GM23338 (cell line): ENCODE measurements around the gene RTEL1. TPM values are rescaled to one million over a fixed set of nuclear protein-coding genes. Genes with fewer than 3 reads are reported as not detected.
"Not testable (repeated sequence)": the region's sequence is repeated elsewhere in the genome, so short reads cannot be mapped to it uniquely, and the experiment has no call there.

ENCODE experiments used
- ATAC-seq: fragments of 200-7000 bp; cut with Tn5 transposase; 3 replicates; pipeline ENCODE4 v1.9.1; 2020
- DNase-seq: peaks from one replicate; pipeline ENCODE4 v3.0.0-alpha.2; 2015; ENCODE audit warnings: low spot score
- H2AFZ ChIP-seq: fragments of 200-600 bp; sonication (generic); 2 replicates; pipeline ENCODE4 v1.8.0; 2016; ENCODE audit warnings: antibody characterized with exemption, mild to moderate bottlenecking, moderate library complexity
- H3F3A ChIP-seq: fragments of 200-600 bp; sonication (generic); replicated peaks from 2 replicates; pipeline ENCODE4 v1.8.0; 2017; ENCODE audit warnings: antibody characterized with exemption, mixed run types, low read depth
- H3K27ac ChIP-seq: fragments of 200-600 bp; sonication (generic); 2 replicates; pipeline ENCODE4 v1.6.1; 2016; ENCODE audit warnings: low read depth
- H3K27me3 ChIP-seq: fragments of 200-600 bp; sonication (generic); 2 replicates; pipeline ENCODE4 v1.8.0; 2016; ENCODE audit warnings: mild to moderate bottlenecking, mixed run types, moderate library complexity; ENCODE audit not compliant: insufficient read depth
- H3K36me3 ChIP-seq: fragments of 200-600 bp; sonication (generic); 2 replicates; pipeline ENCODE4 v1.8.0; 2016; ENCODE audit warnings: mild to moderate bottlenecking; ENCODE audit not compliant: insufficient read depth
- H3K4me1 ChIP-seq: fragments of 200-600 bp; sonication (generic); 2 replicates; pipeline ENCODE4 v1.8.0; 2016; ENCODE audit warnings: mild to moderate bottlenecking, moderate library complexity; ENCODE audit not compliant: insufficient read depth
- H3K4me2 ChIP-seq: fragments of 200-600 bp; sonication (generic); 2 replicates; pipeline ENCODE4 v1.7.1; 2017; ENCODE audit warnings: mixed run types
- H3K4me3 ChIP-seq: fragments of 200-600 bp; sonication (generic); 2 replicates; pipeline ENCODE4 v1.6.1; 2016; ENCODE audit warnings: mixed run types
- H3K79me2 ChIP-seq: fragments of 200-600 bp; sonication (generic); replicated peaks from 2 replicates; pipeline ENCODE4 v1.8.0; 2017; ENCODE audit warnings: mild to moderate bottlenecking; ENCODE audit not compliant: insufficient read depth
- H3K9me2 ChIP-seq: fragments of 200-600 bp; sonication (generic); 2 replicates; pipeline ENCODE4 v1.8.0; 2017; ENCODE audit not compliant: insufficient read depth
- H4K20me1 ChIP-seq: fragments of 200-600 bp; sonication (generic); replicated peaks from 2 replicates; pipeline ENCODE4 v1.8.0; 2017; ENCODE audit warnings: mild to moderate bottlenecking; ENCODE audit not compliant: insufficient read depth
- H3K27ac Mint-ChIP-seq: 2 replicates; pipeline ENCODE4 v1.8.0; 2020; ENCODE audit warnings: inconsistent platforms, mild to moderate bottlenecking, moderate library complexity, mixed read lengths
- H3K27me3 Mint-ChIP-seq: 3 replicates; pipeline ENCODE4 v1.8.0; 2022; ENCODE audit warnings: low read depth, mild to moderate bottlenecking, moderate library complexity, mixed read lengths, inconsistent platforms; ENCODE audit not compliant: insufficient read depth, poor library complexity
- H3K36me3 Mint-ChIP-seq: 3 replicates; pipeline ENCODE4 v1.8.0; 2021; ENCODE audit warnings: low read depth, mild to moderate bottlenecking, inconsistent platforms, moderate library complexity, mixed read lengths
- H3K4me1 Mint-ChIP-seq: 3 replicates; pipeline ENCODE4 v1.8.0; 2020; ENCODE audit warnings: mild to moderate bottlenecking, inconsistent platforms, mixed read lengths
- H3K4me3 Mint-ChIP-seq: 3 replicates; pipeline ENCODE4 v1.8.0; 2021; ENCODE audit warnings: moderate library complexity, mild to moderate bottlenecking, inconsistent platforms, mixed read lengths
- H3K9me3 Mint-ChIP-seq: 3 replicates; pipeline ENCODE4 v1.8.0; 2020; ENCODE audit warnings: moderate library complexity, mild to moderate bottlenecking, inconsistent platforms, mixed read lengths
- CREB1 ChIP-seq: fragments of 250-450 bp; sonication (Bioruptor Pico); IDR thresholded peaks from 2 replicates; pipeline ENCODE4 v1.5.0; 2020; ENCODE audit warnings: low read depth, mild to moderate bottlenecking, moderate library complexity
- EZH2 ChIP-seq: fragments of 200-600 bp; sonication (generic); IDR thresholded peaks from one replicate; pipeline ENCODE4 v1.8.0; 2017; ENCODE audit warnings: antibody characterized with exemption, mild to moderate bottlenecking, low read depth; ENCODE audit not compliant: unreplicated experiment
- polyA plus RNA-seq: library from polyadenylated mRNA; unstranded; fragments of >200 nt; fragmentation: Nextera tagmentation; extraction: Ambion mirVana; gene quantifications from 2 replicates; pipeline ENCODE4 v1.2.1, GENCODE V29; 2016
- total RNA-seq: library from RNA; depleted of rRNA; stranded (reverse); fragments of >200 nt; shearing (Covaris generic); gene quantifications from 2 replicates; pipeline ENCODE4 v1.2.3, GENCODE V29; 2014
- TF ChIP-seq, protein P1 (sequence below): fragments of 250-450 bp; sonication (Bioruptor Pico); IDR thresholded peaks from 2 replicates; pipeline ENCODE4 v1.5.0; 2020; ENCODE audit warnings: mild to moderate bottlenecking, moderate library complexity
- TF ChIP-seq, protein P2 (sequence below): IDR thresholded peaks from 2 replicates; pipeline ENCODE4 v1.6.1; 2016; ENCODE audit warnings: antibody characterized with exemption
- TF ChIP-seq, protein P3 (sequence below), 2 experiments: fragments of 200-600 bp in 1 of 2; sonication (generic) in 1 of 2; conservative IDR thresholded peaks; 2 replicates each; pipeline versions ENCODE4 v1.5.1 to v1.6.1; 2016 to 2017; ENCODE audit warnings: antibody characterized with exemption in 2 of 2, low read depth in 2 of 2, mild to moderate bottlenecking in 2 of 2, moderate library complexity in 1 of 2

Gene RTEL1
- total and polyA plus RNA-seq, 2 experiments from 2014 or later, result 14.2 to 34.5 TPM

DNA sequence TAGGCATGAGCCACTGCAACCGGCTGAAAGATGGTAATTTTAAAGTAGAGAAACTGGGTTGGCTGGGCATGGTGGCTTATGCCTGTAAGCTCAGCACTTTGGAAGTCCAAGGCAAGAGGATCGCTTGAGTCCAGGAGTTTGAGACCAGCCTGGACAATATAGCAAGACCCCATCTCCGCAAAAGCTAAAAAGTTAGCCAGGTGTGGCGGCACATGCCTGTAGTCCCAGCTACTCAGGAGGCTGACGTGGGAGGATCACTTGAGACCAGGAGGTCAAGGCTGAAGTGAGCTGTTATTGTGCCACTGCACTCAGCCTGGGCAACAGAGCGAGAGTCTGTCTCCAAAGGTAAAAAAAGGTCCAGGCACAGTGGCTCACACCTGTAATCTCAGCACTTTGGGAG is 27.2 kb upstream of the RTEL1 start:
- not testable (repeated sequence) for ATAC-seq

DNA sequence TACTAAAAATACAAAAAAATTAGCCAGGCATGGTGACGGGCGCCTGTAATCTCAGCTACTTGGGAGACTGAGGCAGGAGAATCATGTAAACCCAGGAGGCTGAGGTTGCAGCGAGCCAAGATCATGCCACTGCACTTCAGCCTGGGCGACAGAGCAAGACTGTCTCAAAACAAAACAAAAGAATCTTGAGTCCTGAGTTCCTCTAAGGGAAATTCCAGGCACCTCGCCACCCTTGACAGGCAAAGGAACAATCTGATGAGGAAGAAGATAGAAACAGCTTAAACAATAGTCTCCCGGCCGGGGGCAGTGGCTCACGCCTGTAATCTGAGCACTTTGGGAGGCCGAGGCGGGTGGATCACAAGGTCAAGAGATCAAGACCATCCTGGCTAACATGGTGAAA is 26.7 kb upstream of the RTEL1 start:
- not testable (repeated sequence) for H3K4me1 ChIP-seq, H3K4me3 Mint-ChIP-seq, H3K36me3 Mint-ChIP-seq, H3K27me3 Mint-ChIP-seq, H4K20me1 ChIP-seq, H3K79me2 ChIP-seq, H3K9me3 Mint-ChIP-seq, ATAC-seq, H3K4me3 ChIP-seq, H3K4me2 ChIP-seq, H3K27ac Mint-ChIP-seq, H3K9me2 ChIP-seq, H3K4me1 Mint-ChIP-seq, H3K27me3 ChIP-seq, H3K36me3 ChIP-seq, H3F3A ChIP-seq, DNase-seq, H2AFZ ChIP-seq, H3K27ac ChIP-seq

More for the DNA sequence above, 27.2 kb upstream of the RTEL1 start:
- not testable (repeated sequence) for H3K9me3 Mint-ChIP-seq, H3F3A ChIP-seq, H3K27me3 Mint-ChIP-seq, H3K9me2 ChIP-seq, H3K4me2 ChIP-seq, H2AFZ ChIP-seq, H3K27me3 ChIP-seq, H3K4me1 ChIP-seq, H3K27ac Mint-ChIP-seq, H3K36me3 Mint-ChIP-seq, H3K4me3 ChIP-seq, H3K36me3 ChIP-seq, H3K27ac ChIP-seq, DNase-seq, H3K79me2 ChIP-seq, H3K4me3 Mint-ChIP-seq, H4K20me1 ChIP-seq, H3K4me1 Mint-ChIP-seq

DNA sequence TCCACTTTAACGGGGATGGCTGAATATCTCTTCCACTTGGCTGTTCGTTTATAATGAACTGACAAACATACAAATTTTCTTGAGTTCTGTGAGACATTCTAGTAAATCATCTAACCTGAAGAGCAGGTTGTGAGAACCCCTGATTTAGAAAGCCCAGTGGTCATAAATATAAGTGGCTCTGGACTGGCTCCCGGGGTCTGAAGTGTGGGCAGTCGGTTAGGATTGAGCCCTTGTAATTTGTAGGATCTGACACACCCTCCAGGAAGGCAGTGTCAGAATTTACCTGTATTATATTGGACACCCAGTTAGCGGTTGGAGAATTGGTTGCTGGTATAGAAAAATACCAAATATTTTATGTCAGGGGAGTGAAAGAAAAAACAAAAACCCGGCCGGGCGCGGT is 24.4 kb upstream of the RTEL1 start:
- Histone ChIP-seq H3K4me3 (no peak overlapping the region), H4K20me1 (no peaks in the 10 kb centered on the region), H3K36me3 (no peaks in the 10 kb centered on the region), H3K4me2 (no peak overlapping the region), H2AFZ (no peak overlapping the region), H3K79me2 (no peaks in the 10 kb centered on the region), H3K27ac (no peak overlapping the region), H3F3A (peaks cover 2% of the 10 kb centered on the region; the same call in 1 of the 2 replicates), H3K4me1 (no peaks in the 10 kb centered on the region), H3K27me3 (no peaks in the 10 kb centered on the region), H3K9me2 (no peaks in the 10 kb centered on the region)
- TF ChIP-seq CREB1 (CRISPR knock-in tag) (no peak), EZH2 (no peak)
- TF ChIP-seq, protein P1, sequence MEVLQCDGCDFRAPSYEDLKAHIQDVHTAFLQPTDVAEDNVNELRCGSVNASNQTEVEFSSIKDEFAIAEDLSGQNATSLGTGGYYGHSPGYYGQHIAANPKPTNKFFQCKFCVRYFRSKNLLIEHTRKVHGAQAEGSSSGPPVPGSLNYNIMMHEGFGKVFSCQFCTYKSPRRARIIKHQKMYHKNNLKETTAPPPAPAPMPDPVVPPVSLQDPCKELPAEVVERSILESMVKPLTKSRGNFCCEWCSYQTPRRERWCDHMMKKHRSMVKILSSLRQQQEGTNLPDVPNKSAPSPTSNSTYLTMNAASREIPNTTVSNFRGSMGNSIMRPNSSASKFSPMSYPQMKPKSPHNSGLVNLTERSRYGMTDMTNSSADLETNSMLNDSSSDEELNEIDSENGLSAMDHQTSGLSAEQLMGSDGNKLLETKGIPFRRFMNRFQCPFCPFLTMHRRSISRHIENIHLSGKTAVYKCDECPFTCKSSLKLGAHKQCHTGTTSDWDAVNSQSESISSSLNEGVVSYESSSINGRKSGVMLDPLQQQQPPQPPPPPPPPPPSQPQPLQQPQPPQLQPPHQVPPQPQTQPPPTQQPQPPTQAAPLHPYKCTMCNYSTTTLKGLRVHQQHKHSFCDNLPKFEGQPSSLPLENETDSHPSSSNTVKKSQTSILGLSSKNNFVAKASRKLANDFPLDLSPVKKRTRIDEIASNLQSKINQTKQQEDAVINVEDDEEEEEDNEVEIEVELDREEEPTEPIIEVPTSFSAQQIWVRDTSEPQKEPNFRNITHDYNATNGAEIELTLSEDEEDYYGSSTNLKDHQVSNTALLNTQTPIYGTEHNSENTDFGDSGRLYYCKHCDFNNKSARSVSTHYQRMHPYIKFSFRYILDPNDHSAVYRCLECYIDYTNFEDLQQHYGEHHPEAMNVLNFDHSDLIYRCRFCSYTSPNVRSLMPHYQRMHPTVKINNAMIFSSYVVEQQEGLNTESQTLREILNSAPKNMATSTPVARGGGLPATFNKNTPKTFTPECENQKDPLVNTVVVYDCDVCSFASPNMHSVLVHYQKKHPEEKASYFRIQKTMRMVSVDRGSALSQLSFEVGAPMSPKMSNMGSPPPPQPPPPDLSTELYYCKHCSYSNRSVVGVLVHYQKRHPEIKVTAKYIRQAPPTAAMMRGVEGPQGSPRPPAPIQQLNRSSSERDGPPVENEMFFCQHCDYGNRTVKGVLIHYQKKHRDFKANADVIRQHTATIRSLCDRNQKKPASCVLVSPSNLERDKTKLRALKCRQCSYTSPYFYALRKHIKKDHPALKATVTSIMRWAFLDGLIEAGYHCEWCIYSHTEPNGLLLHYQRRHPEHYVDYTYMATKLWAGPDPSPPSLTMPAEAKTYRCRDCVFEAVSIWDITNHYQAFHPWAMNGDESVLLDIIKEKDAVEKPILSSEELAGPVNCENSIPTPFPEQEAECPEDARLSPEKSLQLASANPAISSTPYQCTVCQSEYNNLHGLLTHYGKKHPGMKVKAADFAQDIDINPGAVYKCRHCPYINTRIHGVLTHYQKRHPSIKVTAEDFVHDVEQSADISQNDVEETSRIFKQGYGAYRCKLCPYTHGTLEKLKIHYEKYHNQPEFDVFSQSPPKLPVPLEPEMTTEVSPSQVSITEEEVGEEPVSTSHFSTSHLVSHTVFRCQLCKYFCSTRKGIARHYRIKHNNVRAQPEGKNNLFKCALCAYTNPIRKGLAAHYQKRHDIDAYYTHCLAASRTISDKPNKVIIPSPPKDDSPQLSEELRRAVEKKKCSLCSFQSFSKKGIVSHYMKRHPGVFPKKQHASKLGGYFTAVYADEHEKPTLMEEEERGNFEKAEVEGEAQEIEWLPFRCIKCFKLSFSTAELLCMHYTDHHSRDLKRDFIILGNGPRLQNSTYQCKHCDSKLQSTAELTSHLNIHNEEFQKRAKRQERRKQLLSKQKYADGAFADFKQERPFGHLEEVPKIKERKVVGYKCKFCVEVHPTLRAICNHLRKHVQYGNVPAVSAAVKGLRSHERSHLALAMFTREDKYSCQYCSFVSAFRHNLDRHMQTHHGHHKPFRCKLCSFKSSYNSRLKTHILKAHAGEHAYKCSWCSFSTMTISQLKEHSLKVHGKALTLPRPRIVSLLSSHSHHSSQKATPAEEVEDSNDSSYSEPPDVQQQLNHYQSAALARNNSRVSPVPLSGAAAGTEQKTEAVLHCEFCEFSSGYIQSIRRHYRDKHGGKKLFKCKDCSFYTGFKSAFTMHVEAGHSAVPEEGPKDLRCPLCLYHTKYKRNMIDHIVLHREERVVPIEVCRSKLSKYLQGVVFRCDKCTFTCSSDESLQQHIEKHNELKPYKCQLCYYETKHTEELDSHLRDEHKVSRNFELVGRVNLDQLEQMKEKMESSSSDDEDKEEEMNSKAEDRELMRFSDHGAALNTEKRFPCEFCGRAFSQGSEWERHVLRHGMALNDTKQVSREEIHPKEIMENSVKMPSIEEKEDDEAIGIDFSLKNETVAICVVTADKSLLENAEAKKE, result no peak
- TF ChIP-seq, protein P2, sequence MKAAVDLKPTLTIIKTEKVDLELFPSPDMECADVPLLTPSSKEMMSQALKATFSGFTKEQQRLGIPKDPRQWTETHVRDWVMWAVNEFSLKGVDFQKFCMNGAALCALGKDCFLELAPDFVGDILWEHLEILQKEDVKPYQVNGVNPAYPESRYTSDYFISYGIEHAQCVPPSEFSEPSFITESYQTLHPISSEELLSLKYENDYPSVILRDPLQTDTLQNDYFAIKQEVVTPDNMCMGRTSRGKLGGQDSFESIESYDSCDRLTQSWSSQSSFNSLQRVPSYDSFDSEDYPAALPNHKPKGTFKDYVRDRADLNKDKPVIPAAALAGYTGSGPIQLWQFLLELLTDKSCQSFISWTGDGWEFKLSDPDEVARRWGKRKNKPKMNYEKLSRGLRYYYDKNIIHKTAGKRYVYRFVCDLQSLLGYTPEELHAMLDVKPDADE, result no peak
- TF ChIP-seq, protein P3, sequence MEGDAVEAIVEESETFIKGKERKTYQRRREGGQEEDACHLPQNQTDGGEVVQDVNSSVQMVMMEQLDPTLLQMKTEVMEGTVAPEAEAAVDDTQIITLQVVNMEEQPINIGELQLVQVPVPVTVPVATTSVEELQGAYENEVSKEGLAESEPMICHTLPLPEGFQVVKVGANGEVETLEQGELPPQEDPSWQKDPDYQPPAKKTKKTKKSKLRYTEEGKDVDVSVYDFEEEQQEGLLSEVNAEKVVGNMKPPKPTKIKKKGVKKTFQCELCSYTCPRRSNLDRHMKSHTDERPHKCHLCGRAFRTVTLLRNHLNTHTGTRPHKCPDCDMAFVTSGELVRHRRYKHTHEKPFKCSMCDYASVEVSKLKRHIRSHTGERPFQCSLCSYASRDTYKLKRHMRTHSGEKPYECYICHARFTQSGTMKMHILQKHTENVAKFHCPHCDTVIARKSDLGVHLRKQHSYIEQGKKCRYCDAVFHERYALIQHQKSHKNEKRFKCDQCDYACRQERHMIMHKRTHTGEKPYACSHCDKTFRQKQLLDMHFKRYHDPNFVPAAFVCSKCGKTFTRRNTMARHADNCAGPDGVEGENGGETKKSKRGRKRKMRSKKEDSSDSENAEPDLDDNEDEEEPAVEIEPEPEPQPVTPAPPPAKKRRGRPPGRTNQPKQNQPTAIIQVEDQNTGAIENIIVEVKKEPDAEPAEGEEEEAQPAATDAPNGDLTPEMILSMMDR (conservative IDR thresholded peaks at IDR 0.05; ENCODE audit: low read depth in 2 of 2), result no peak
- H3K27ac Mint-ChIP-seq, result no peak overlapping the region
- DNase-seq, result no peak
- ATAC-seq, result no peak
- no peaks in the 10 kb centered on the region for H3K9me3 Mint-ChIP-seq
- peaks cover 7% of the 10 kb centered on the region for H3K27me3 Mint-ChIP-seq
- H3K4me1 Mint-ChIP-seq, result peaks cover 2% of the 10 kb centered on the region; the same call in 2 of the 3 replicates
- no peak overlapping the region for H3K4me3 Mint-ChIP-seq
- no peaks in the 10 kb centered on the region for H3K36me3 Mint-ChIP-seq
